ENCODE results near the gene RECQL5.
"Not testable (repeated sequence)": the region's sequence is repeated elsewhere in the genome, so short reads cannot be mapped to it uniquely, and the experiment has no call there.

Gene RECQL5

GRCh38 chr17:75646638-75646992 lies 20.3 kb downstream of the RECQL5 start:
- no peak for DNase-seq

- peak; percentile 71 for DNase-seq
Measured at GRCh38 chr17:75645889-75646637, 20.9 kb downstream of the RECQL5 start.

GRCh38 chr17:75645501-75645888 lies 21.5 kb downstream of the RECQL5 start:
- DNase-seq, result peak; percentile 99

GRCh38 chr17:75643643-75644017 lies 23.3 kb downstream of the RECQL5 start:
- no peak for DNase-seq

GRCh38 chr17:75642784-75643642 lies 23.9 kb downstream of the RECQL5 start:
- no peak for DNase-seq

DNA sequence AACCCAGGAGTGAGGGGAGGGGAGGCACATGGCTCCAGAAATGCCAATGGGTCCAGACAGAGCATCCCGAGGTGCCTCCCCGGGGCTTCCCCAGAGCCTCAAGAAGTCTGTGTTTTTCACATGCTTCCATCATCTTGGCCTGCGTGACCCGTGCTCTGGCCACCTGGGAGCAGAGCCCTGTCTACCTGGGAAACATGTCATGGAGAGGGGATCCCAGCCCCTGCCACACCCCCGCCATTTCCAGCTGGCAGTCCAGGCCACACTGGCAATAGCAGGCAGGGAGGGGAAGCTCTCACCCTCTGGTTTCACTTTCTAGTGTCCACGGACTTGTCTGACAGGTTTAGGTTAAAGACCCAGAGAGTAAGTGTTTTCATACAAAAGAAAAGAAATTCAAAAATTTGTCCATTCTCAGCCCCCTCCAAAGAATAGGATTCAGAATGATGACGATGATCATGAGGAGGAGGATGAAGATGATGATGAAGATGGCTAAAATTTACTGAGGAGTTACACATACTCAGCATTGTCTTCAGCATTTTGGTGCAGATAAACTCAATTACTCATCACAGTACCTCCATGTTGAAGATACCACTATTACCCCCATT lies 24.7 kb downstream of the RECQL5 start:
- DNase-seq, result no peak

DNA sequence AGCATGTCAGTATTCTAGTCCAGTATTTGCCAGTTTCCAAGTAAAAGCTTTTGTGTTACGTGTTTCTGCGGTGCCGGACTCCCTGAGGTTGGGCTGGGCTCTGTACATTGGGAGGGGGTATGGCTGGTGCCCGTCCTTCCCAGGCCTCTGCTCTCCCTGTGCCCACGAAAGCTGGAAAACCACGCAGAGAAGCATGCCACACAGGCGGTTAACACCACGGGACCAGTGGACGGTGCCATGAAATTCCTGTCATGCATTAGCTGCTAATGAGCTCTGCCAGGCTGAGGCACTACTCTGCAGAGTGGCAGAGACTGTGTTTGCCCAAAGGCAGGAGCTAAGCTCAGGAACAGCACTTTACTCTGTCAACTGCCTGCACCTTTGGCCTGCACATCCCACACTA lies 25.6 kb downstream of the RECQL5 start:
- no peak for DNase-seq

GRCh38 chr17:75640556-75641119 lies 26.3 kb downstream of the RECQL5 start:
- DNase-seq, result no peak

DNA sequence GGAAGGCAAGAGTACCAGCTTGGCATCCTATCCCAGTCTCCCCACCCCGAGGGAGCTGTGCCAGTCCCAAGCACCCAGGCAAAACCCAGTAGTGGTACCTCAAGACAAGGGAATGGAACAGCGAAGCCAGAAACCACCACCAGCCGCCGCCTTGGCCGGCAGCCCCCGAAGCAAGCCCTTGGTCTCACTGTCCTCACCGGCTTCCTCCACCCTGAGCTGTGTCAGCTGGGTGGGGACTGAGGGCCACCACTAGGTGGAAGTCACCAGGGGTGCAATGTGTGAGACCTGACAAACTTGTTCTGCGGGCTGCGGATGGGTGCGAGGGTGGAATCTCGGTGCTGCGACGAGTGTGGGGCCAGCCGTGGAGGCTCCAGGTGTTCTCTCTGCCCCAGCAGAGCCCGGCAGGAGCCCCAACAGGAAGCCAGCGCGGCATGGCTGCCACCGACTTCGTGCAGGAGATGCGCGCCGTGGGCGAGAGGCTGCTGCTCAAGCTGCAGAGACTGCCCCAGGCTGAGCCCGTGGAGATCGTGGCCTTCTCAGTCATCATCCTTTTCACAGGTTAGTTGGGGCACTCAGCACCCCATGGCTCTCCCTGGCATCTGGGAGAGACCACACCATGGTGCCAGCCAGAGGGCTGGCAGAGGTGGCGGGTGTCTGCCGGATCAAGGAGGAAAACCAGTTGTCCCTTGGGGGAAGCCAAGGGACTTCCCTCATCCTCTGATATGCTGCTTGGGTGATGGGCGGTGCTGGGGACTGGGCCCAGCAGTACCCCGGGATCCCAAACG lies 27.0 kb downstream of the RECQL5 start:
- DNase-seq, result no peak

GRCh38 chr17:75639327-75639726 lies 27.6 kb downstream of the RECQL5 start:
- DNase-seq, result no peak

DNA sequence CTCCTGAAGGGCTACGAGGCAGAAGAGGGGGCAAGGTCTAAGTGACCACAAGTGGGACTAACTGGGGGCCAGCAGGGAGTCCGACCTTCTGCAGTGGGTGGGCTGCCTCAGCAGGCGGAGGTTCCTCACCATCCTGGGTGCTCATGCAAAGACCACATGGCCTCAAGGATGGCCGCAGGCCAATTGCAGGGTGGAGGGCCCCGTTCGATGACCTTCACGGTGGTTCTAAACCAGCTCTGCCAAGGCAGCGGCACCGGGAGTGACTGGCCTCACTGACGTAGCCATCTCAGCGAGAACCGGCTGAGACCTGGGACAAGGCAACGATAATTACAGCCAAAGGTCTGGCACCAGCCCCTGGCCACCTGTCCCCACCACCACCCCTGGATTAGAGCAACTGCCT lies 28.1 kb downstream of the RECQL5 start:
- no peak for DNase-seq

DNA sequence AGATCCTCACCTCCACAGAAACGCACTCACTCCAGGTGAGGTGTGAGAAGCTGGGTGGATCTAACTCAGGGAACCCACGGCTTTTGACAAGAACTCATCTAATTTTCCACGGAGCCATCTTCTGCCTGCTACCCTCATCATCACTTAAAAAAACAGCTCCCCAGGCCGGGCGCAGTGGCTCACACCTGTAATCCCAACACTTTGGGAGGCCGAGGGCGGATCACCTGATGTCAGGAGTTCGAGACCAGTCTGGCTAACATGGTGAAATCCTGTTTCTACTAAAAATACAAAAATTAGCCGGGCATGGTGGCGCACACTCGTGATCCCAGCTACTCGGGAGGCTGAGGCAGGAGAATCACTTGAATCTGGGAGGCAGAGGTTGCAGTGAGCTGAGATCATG lies 28.9 kb downstream of the RECQL5 start:
- not testable (repeated sequence) for DNase-seq

GRCh38 chr17:75637551-75637950 lies 29.4 kb downstream of the RECQL5 start:
- DNase-seq, result no peak

- DNase-seq, result peak; percentile 84
Measured at GRCh38 chr17:75637143-75637538, 29.8 kb downstream of the RECQL5 start.

GRCh38 chr17:75636381-75637142 lies 30.4 kb downstream of the RECQL5 start:
- peak; percentile 59 for DNase-seq

DNA sequence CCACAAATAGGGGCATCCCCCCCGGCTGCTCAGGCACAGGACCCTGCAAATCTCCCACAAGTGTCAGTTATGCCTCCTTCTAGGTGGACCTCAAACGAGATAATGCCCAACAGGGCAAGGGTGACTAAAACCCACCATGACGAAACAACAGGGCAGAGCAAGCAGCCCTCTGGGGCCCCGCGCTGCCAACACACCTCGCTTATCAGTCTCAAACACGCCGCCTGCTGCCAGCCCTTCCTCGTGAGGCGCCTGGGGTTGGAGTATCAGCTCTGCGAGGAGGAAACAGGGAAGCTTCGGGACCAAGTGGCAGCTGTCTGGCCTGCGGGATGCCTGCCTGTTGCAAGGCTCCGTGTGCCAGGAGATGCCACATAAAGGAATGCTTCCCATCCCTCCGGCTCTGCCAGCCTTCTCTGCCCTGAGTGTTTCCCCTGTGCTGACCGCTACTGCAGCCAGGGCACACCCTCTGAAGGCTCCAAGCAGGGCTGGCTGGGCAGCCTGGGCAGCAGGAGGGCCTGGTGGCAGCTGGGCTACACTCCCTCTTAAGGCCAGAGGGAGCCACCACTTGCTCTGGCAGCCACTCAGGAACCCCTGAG lies 31.2 kb downstream of the RECQL5 start:
- peak; percentile 43 for DNase-seq

- peak; percentile 27 for DNase-seq
Measured at GRCh38 chr17:75634754-75635609, 32.0 kb downstream of the RECQL5 start.

- DNase-seq, result no peak
Measured at GRCh38 chr17:75634376-75634740, 32.6 kb downstream of the RECQL5 start.

DNA sequence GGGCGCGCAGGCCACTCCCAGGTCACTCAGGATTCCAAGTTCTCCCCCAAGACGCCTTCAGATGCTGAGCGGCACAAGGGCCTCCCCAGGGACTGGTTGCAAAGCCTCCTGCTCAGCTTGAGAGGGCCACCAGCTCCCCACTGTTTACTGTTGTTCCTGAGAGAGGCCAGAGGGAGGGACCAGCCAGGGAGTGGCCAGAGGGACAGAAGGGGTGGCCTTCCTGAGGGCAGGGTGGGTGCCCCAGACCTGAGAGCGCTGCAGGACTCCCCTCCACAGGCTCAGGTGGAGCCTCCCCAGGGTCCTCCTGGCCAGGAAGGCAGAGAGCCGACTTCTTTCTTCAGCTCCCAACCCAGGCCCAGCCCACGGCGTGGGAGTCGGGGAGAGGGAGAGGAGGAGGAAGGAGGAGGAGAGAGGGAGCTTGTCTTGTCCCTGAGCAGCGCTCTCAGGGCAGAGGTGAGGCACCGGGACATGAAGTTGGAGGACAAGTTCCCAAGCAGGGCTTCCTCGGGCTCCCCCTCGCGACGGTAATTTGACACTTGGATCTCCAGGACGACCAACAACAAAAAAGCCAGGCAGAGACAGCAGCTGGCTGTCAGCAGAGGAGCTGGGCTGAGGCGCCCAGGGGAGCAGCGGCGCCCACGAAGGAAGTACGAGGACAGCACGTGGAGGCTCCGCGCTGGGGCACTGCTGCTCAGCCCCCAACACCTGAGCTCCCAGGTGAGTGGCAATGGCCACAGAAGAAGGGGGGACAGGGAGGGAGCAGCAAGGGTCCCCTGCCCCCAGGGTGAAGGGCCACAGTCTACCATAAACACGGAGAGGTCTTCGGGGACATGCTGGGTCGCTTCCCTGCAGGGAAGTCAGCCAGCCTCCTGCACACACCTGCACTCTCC lies 33.2 kb downstream of the RECQL5 start:
- DNase-seq, result peak; percentile 97

All from NCI-H69 (cell line).